HG03025 (cell line): ENCODE measurements around the gene DNMT3L.
"Not testable (repeated sequence)": the region's sequence is repeated elsewhere in the genome, so short reads cannot be mapped to it uniquely, and the experiment has no call there.

ENCODE experiments used
- ATAC-seq: cut with Tn5 transposase; IDR thresholded peaks from one replicate; pipeline ENCODE4 v1.9.1; 2021; ENCODE audit warnings: mild to moderate bottlenecking, moderate library complexity; ENCODE audit not compliant: unreplicated experiment, low FRiP score

DNMT3L gene

GRCh38 chr21:44261675-44262295, at the start of gene DNMT3L:
Gene DNMT3L (minus strand): TSS chr21:44261897. CDS start chr21:44261259, 638 bp downstream.
- ATAC-seq: no peak

DNA sequence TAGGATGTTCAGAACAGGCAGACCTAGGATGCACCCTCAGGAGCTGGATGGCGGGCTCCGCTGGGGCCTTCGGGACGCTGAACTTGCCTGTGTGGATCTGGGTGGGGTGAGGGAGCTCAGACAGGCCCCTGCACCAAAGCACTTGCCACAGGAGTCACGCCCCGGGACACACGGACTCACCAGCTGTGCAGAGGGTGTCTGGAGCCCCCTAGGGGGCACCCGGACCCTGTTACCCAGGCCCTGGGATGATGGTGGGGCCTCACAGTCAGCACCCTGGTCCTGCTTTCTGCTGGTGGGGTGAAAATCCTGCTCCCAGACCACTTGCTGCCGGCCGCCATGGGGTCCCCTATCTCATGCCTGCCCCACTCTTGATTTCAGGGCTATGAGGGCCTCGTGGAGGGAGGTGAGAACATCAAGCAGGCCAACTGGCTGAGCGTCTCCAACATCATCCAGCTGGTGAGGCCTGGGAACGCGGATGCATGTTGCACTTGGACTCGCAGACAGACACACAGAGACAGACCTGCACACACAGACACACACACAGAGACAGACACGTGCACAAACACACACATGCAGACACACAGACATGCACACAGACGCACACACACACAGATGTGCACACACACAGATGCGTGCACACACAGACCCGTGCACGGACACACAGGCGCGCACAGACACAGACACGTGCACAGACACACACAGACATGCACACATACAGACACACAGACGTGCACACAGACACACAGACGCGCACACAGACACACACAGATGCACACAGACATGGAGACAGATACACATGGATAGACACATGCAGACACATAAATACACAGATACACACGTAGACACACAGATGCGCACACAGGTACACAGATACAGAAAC, 49.2 kb upstream of the DNMT3L start:
- ATAC-seq: no peak

DNA sequence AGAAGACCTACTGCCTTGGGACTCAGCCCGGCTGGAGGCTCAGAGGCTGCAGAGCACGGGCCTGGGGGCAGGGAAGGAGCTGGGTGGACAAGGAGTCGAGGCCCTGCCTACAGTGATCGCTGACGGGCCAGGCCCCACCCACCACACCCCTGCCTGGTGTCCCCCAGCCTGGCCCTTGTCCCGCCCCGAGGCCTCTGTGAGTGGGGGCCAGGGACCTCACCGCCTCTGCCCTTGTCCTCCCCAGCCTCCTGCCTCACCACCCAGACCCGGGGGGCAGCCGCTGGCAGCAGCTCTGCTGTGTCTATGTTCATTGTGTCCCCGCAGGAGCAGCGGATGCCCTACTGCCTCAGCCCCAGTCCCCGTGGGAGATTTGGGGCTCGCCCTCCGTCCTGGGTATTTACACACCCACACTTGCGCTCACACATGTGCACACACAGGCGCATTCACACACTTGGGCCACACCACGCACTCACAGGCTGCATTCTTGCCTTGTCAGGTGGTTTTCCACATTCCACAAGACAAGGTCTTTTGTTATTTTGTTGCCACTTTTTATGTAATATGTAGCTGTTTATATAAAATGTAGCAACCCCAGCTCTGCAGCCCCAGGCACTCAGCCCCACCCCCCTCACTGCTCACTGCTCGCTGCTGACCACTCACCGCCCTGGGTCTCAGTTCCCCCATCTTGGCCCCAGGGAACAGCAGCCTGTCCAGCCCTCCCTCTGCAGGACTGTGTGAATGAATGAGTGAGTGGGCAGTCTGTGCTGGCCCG, 45.4 kb upstream of the DNMT3L start:
- no peak for ATAC-seq

GRCh38 chr21:44305691-44306090, 44.0 kb upstream of the DNMT3L start:
- ATAC-seq: no peak

GRCh38 chr21:44304877-44305293, 43.2 kb upstream of the DNMT3L start:
- no peak for ATAC-seq

DNA sequence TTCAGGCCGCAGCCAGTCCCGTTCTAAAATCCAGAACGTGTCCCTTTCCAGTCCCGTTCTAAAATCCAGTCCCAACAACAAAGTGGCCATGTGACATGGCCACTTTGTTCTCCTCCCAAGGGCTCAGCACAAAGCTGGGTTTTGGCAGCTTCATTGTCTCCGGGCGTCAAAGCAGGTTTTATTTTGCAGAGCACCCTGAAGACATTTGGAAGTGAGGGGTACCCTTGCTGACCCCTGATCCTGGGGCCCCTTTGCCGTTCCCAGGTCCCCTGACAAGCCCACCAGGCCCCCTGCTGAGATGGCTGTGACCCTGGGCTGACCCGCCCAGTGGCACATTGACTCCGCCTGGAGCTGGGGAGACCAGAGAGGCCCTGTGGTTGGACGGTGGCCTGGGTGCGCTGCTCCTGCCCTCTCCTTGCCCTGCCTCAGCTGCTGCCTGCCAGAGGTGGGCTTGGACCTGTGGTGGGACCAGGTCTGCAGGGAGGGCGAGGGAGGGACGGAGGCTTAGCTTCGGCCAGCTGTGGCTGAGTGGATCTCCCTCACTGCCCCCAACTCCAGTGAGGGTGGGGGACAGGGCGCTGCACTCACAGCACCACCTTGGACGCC, 42.4 kb upstream of the DNMT3L start:
- no peak for ATAC-seq

GRCh38 chr21:44303490-44303981, 41.8 kb upstream of the DNMT3L start:
- no peak for ATAC-seq

GRCh38 chr21:44302573-44303401, 41.1 kb upstream of the DNMT3L start:
- not testable (repeated sequence) for ATAC-seq

GRCh38 chr21:44301961-44302406, 40.3 kb upstream of the DNMT3L start:
- no peak for ATAC-seq

- no peak for ATAC-seq
Observed at GRCh38 chr21:44301141-44301540, 39.4 kb upstream of the DNMT3L start.

DNA sequence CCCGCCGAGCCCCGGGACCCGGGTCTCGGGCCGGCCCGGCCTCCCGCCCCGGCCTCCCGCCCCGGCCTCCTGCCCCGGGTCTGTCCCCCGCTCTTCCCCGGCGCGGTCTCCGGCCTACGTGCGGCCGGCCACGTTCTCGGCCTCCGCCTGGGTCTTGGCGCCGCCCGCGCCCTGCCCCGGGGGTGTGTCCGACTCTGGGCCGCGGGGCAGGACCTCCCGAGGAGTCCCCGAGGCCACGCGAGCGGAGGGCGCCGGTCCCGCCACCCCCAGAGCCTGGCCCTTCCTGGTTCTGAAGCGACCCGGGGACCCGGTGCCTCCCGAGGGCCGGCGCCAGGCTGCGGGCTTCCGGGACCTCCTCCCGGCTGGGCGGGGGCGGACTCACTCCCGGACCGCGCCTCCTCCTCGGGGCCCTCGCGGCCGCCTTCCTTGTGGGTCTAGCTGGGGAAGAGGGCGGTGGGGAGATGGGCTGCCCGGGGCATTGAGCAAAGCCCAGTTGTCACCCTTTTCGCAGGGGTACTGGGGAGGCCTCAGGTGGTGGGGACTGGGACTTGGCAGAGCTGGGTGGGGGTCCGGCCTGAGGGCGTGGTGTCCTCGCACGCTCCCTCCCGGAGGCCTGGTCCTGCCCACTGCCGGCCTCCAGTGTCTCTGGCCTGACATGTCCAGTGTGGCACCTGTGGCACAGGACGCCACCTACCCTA, 38.7 kb upstream of the DNMT3L start:
- ATAC-seq: peak; percentile 30

DNA sequence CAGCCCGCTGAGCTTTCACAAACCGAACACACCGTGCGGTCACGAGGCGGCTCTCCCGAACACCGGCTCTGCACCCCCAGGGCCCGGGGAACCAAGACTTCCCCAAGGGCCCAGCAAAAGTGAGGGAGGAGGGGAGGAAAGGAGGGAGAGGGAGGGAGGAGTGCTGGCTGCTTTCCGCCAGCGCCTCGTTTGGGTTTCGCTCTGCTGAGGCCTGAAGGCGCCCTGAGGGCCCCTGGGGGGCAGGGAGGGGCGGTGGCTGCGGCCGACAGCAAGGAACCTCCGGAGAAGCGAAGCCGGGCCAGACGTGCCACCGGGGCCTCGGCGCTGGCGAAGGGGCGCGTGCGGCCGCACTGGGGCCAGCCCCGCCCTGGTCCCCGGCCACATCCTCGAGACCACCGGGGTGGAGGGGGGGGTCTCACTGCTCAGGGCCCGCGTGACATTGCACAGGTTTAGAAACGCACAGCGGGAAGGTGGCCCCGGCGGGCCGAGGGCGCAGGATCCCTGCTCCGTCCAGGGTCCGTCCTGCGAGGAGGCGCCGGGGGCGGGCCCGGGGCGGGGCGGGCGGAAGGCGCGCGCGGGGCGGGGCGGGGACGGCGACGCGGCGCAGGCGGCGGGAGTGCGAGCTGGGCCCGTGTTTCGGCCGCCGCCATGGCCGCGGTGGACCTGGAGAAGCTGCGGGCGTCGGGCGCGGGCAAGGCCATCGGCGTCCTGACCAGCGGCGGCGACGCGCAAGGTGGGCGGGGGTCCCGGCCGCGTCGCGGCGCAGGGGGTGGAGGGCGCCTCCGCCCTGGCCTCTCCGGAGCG, 38.0 kb upstream of the DNMT3L start, which contains the start of gene PFKL:
TSS of gene PFKL (plus strand) at position 596 of the 804 bp plus-strand sequence. CDS start at position 649, 53 bp downstream.
- peak; percentile 48 for ATAC-seq

DNA sequence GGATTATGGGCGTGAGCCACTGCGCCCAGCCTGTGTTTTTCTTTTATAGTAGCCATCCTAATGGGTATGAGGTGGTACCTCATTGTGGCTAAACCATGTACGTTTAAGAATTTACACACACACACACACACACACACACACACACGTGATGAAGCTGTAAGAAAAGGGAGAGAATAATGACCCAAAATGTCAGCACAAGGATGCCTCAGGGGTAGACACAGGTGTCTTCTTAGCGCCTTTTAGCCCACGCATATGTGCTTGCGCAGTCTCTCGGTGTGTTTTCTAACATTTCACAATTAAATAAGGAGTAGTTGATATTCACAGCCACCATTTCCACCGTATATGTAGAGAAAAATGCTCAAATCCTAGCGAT, 37.4 kb upstream of the DNMT3L start:
- no peak for ATAC-seq

GRCh38 chr21:44298301-44298700, 36.6 kb upstream of the DNMT3L start:
- ATAC-seq: no peak

GRCh38 chr21:44297525-44298290, 36.0 kb upstream of the DNMT3L start:
- ATAC-seq: no peak

GRCh38 chr21:44296916-44297315, 35.2 kb upstream of the DNMT3L start:
- no peak for ATAC-seq

GRCh38 chr21:44296103-44296519, 34.4 kb upstream of the DNMT3L start:
- ATAC-seq: no peak
